ENCODE measurements around the gene MAPKAP1.

Gene MAPKAP1

DNA sequence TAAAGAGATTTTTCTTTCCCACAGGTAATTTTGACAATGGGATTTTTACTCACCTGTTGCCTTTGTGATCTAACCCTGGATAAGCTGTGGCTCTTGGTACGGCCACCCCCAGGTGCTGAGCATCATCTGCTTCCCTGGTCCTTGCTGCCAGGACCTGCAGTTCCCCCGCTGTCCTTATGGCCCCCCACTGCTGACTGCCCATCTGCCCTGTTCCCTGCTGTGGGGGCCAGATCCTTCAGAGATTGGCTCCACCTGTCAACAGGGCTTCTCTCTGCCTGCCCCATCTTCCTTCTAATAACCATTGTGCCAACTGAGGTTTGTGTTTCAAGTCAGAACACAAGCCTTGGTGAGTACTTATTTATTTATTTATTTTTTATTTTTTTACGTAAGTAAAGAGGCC lies 183.3 kb downstream of the MAPKAP1 start:
- TF ChIP-seq, protein P1, sequence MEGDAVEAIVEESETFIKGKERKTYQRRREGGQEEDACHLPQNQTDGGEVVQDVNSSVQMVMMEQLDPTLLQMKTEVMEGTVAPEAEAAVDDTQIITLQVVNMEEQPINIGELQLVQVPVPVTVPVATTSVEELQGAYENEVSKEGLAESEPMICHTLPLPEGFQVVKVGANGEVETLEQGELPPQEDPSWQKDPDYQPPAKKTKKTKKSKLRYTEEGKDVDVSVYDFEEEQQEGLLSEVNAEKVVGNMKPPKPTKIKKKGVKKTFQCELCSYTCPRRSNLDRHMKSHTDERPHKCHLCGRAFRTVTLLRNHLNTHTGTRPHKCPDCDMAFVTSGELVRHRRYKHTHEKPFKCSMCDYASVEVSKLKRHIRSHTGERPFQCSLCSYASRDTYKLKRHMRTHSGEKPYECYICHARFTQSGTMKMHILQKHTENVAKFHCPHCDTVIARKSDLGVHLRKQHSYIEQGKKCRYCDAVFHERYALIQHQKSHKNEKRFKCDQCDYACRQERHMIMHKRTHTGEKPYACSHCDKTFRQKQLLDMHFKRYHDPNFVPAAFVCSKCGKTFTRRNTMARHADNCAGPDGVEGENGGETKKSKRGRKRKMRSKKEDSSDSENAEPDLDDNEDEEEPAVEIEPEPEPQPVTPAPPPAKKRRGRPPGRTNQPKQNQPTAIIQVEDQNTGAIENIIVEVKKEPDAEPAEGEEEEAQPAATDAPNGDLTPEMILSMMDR (IDR thresholded peaks at IDR 0.05; ENCODE audit: low read depth, low read length), result no peak
- TF ChIP-seq MYC (IDR thresholded peaks at IDR 0.05; ENCODE audit: low read depth, low read length), result no peak
- TF ChIP-seq POLR2A (IDR thresholded peaks at IDR 0.05; ENCODE audit: extremely low read depth, insufficient read length), result no peak
- TF ChIP-seq, protein P2, sequence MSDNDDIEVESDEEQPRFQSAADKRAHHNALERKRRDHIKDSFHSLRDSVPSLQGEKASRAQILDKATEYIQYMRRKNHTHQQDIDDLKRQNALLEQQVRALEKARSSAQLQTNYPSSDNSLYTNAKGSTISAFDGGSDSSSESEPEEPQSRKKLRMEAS (IDR thresholded peaks at IDR 0.05; ENCODE audit: low read depth, low read length), result no peak
- DNase-seq (ENCODE audit: low read depth), result no peak
- no peak overlapping the region for H3K4me3 ChIP-seq (ENCODE audit: low read depth, low read length)

- DNase-seq (ENCODE audit: low read depth), result peak; percentile 8
- no peak for TF ChIP-seq MYC (IDR thresholded peaks at IDR 0.05; ENCODE audit: low read depth, low read length)
- no peak for TF ChIP-seq POLR2A (IDR thresholded peaks at IDR 0.05; ENCODE audit: extremely low read depth, insufficient read length)
- TF ChIP-seq, protein P2 (IDR thresholded peaks at IDR 0.05; ENCODE audit: low read depth, low read length), result no peak
- TF ChIP-seq, protein P1 (IDR thresholded peaks at IDR 0.05; ENCODE audit: low read depth, low read length), result no peak
- no peak overlapping the region for H3K4me3 ChIP-seq (ENCODE audit: low read depth, low read length)
These were observed 184.7 kb downstream of the MAPKAP1 start for GRCh38 chr9:125522328-125522725.

- H3K4me3 ChIP-seq (ENCODE audit: low read depth, low read length), result no peak overlapping the region
- no peak for TF ChIP-seq POLR2A (IDR thresholded peaks at IDR 0.05; ENCODE audit: extremely low read depth, insufficient read length)
- DNase-seq (ENCODE audit: low read depth), result peak; percentile 55
These were observed 185.3 kb downstream of the MAPKAP1 start for GRCh38 chr9:125521462-125522327.

- TF ChIP-seq POLR2A (IDR thresholded peaks at IDR 0.05; ENCODE audit: extremely low read depth, insufficient read length) (no peak), MYC (IDR thresholded peaks at IDR 0.05; ENCODE audit: low read depth, low read length) (no peak)
- TF ChIP-seq, protein P1 (IDR thresholded peaks at IDR 0.05; ENCODE audit: low read depth, low read length), result no peak
- TF ChIP-seq, protein P2 (IDR thresholded peaks at IDR 0.05; ENCODE audit: low read depth, low read length), result no peak
- DNase-seq (ENCODE audit: low read depth), result no peak
- H3K4me3 ChIP-seq (ENCODE audit: low read depth, low read length), result no peak overlapping the region
These were observed 187.3 kb downstream of the MAPKAP1 start for GRCh38 chr9:125519734-125520133.

GRCh38 chr9:125517577-125517976 lies 189.4 kb downstream of the MAPKAP1 start:
- TF ChIP-seq MYC (IDR thresholded peaks at IDR 0.05; ENCODE audit: low read depth, low read length) (no peak), POLR2A (IDR thresholded peaks at IDR 0.05; ENCODE audit: extremely low read depth, insufficient read length) (no peak)
- TF ChIP-seq, protein P1 (IDR thresholded peaks at IDR 0.05; ENCODE audit: low read depth, low read length), result no peak
- TF ChIP-seq, protein P2 (IDR thresholded peaks at IDR 0.05; ENCODE audit: low read depth, low read length), result no peak
- H3K4me3 ChIP-seq (ENCODE audit: low read depth, low read length), result no peak overlapping the region
- DNase-seq (ENCODE audit: low read depth), result no peak

All from NB4 (cell line).